ENCODE measurements around the gene TNFRSF12A. TPM values are rescaled to one million over a fixed set of nuclear protein-coding genes. Genes with fewer than 3 reads are reported as not detected.

TNFRSF12A gene
- total and polyA plus RNA-seq, 9 of the 15 experiments (the other 6 are each of a cell fraction or from before 2014, with no cell fraction given): 0.41 to 61.8 (median 26.5) TPM

DNA sequence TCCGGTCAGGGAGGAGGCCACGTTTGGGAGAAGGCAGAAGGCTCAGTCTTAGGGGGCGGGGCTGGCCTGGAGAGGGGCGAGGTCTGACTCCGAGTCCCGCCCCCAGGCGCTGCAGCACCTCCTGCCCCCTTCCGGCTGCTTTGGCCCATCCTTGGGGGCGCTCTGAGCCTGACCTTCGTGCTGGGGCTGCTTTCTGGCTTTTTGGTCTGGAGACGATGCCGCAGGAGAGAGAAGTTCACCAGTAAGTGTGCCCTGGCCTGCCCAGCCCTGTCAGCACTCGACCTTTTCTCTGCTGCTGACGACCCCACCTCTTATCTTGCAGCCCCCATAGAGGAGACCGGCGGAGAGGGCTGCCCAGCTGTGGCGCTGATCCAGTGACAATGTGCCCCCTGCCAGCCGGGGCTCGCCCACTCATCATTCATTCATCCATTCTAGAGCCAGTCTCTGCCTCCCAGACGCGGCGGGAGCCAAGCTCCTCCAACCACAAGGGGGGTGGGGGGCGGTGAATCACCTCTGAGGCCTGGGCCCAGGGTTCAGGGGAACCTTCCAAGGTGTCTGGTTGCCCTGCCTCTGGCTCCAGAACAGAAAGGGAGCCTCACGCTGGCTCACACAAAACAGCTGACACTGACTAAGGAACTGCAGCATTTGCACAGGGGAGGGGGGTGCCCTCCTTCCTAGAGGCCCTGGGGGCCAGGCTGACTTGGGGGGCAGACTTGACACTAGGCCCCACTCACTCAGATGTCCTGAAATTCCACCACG, 1.5 kb downstream of the TNFRSF12A start (continued):
- TF ChIP-seq, protein P1, sequence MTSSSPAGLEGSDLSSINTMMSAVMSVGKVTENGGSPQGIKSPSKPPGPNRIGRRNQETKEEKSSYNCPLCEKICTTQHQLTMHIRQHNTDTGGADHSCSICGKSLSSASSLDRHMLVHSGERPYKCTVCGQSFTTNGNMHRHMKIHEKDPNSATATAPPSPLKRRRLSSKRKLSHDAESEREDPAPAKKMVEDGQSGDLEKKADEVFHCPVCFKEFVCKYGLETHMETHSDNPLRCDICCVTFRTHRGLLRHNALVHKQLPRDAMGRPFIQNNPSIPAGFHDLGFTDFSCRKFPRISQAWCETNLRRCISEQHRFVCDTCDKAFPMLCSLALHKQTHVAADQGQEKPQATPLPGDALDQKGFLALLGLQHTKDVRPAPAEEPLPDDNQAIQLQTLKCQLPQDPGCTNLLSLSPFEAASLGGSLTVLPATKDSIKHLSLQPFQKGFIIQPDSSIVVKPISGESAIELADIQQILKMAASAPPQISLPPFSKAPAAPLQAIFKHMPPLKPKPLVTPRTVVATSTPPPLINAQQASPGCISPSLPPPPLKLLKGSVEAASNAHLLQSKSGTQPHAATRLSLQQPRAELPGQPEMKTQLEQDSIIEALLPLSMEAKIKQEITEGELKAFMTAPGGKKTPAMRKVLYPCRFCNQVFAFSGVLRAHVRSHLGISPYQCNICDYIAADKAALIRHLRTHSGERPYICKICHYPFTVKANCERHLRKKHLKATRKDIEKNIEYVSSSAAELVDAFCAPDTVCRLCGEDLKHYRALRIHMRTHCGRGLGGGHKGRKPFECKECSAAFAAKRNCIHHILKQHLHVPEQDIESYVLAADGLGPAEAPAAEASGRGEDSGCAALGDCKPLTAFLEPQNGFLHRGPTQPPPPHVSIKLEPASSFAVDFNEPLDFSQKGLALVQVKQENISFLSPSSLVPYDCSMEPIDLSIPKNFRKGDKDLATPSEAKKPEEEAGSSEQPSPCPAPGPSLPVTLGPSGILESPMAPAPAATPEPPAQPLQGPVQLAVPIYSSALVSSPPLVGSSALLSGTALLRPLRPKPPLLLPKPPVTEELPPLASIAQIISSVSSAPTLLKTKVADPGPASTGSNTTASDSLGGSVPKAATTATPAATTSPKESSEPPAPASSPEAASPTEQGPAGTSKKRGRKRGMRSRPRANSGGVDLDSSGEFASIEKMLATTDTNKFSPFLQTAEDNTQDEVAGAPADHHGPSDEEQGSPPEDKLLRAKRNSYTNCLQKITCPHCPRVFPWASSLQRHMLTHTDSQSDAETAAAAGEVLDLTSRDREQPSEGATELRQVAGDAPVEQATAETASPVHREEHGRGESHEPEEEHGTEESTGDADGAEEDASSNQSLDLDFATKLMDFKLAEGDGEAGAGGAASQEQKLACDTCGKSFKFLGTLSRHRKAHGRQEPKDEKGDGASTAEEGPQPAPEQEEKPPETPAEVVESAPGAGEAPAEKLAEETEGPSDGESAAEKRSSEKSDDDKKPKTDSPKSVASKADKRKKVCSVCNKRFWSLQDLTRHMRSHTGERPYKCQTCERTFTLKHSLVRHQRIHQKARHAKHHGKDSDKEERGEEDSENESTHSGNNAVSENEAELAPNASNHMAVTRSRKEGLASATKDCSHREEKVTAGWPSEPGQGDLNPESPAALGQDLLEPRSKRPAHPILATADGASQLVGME (CRISPR knock-in tag; IDR thresholded peaks at IDR 0.05): no peak
- TF ChIP-seq GABPB1 (CRISPR knock-in tag; IDR thresholded peaks at IDR 0.05) (no peak; the same call in 1 of the 2 replicates), CREM (IDR thresholded peaks at IDR 0.05; ENCODE audit: low read depth) (no peak), BMI1 (IDR thresholded peaks at IDR 0.05; ENCODE audit: low read length) (no peak), SMARCC2 (IDR thresholded peaks at IDR 0.05; ENCODE audit: low read depth) (no peak), ZNF408 (CRISPR knock-in tag; IDR thresholded peaks at IDR 0.05; ENCODE audit: low read depth) (no peak), RB1 (IDR thresholded peaks at IDR 0.05; ENCODE audit: low read depth) (peak; percentile 43; the same call in 1 of the 2 replicates), PHB (CRISPR knock-in tag; IDR thresholded peaks at IDR 0.05) (no peak), ZNF274 (IDR thresholded peaks at IDR 0.05; ENCODE audit: borderline replicate concordance, low read depth, low read length) (no peak), HDAC3 (IDR thresholded peaks at IDR 0.05; ENCODE audit: borderline replicate concordance, partially characterized antibody) (no peak), PHF21A (IDR thresholded peaks at IDR 0.05; ENCODE audit: borderline replicate concordance, low read depth) (no peak), MNT (conservative IDR thresholded peaks at IDR 0.05) (peak in 1 of 2 experiments; percentile 29; a peak in 1 of 4 replicates)
- TF ChIP-seq, protein P2, sequence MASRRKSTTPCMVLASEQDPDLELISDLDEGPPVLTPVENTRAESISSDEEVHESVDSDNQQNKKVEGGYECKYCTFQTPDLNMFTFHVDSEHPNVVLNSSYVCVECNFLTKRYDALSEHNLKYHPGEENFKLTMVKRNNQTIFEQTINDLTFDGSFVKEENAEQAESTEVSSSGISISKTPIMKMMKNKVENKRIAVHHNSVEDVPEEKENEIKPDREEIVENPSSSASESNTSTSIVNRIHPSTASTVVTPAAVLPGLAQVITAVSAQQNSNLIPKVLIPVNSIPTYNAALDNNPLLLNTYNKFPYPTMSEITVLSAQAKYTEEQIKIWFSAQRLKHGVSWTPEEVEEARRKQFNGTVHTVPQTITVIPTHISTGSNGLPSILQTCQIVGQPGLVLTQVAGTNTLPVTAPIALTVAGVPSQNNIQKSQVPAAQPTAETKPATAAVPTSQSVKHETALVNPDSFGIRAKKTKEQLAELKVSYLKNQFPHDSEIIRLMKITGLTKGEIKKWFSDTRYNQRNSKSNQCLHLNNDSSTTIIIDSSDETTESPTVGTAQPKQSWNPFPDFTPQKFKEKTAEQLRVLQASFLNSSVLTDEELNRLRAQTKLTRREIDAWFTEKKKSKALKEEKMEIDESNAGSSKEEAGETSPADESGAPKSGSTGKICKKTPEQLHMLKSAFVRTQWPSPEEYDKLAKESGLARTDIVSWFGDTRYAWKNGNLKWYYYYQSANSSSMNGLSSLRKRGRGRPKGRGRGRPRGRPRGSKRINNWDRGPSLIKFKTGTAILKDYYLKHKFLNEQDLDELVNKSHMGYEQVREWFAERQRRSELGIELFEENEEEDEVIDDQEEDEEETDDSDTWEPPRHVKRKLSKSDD (conservative IDR thresholded peaks at IDR 0.05; ENCODE audit: low read length): no peak
- TF ChIP-seq, protein P3, sequence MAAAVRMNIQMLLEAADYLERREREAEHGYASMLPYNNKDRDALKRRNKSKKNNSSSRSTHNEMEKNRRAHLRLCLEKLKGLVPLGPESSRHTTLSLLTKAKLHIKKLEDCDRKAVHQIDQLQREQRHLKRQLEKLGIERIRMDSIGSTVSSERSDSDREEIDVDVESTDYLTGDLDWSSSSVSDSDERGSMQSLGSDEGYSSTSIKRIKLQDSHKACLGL (CRISPR knock-in tag; IDR thresholded peaks at IDR 0.05; ENCODE audit: borderline replicate concordance, poor library complexity, severe bottlenecking): no peak
- TF ChIP-seq, protein P4, sequence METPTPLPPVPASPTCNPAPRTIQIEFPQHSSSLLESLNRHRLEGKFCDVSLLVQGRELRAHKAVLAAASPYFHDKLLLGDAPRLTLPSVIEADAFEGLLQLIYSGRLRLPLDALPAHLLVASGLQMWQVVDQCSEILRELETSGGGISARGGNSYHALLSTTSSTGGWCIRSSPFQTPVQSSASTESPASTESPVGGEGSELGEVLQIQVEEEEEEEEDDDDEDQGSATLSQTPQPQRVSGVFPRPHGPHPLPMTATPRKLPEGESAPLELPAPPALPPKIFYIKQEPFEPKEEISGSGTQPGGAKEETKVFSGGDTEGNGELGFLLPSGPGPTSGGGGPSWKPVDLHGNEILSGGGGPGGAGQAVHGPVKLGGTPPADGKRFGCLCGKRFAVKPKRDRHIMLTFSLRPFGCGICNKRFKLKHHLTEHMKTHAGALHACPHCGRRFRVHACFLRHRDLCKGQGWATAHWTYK (CRISPR knock-in tag; IDR thresholded peaks at IDR 0.05): no peak

All from K562 (cell line).